ENCODE data around the gene TBX18.

Gene TBX18

DNA sequence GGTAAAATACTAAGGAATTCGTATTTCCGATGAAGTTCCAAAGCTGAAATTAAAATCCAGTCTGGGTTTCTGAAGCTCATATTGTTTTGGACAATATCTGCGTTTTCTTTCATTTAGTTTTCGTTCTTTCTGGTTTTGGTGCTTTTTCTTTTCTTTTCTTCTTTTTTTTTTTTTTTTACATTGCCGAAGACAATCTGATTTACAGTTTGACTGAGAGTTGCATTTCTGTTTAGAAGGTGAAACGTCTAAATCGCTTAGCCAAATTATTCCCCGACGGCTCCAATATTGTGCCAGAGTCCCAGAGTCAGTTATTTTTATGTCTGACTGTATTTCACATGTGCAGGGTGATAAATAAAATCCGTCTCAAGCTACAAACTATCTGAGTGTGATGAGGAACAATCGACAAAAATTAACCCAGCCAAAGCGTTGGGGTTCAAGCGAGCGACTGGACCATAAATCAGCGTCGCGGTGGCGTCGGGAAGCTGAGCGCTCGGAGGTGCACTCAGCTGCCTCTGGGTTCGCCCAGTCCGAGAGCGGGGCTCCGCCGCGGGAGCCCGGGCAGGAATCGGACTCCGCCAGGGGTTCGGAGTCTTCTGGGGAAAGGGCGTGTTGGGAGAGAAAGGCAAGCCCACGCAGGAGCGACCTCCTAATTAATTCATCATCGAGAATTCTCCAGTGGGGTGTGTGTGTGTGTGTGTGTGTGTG is 8.2 kb upstream of the TBX18 start:
- DNase-seq, result no peak

DNA sequence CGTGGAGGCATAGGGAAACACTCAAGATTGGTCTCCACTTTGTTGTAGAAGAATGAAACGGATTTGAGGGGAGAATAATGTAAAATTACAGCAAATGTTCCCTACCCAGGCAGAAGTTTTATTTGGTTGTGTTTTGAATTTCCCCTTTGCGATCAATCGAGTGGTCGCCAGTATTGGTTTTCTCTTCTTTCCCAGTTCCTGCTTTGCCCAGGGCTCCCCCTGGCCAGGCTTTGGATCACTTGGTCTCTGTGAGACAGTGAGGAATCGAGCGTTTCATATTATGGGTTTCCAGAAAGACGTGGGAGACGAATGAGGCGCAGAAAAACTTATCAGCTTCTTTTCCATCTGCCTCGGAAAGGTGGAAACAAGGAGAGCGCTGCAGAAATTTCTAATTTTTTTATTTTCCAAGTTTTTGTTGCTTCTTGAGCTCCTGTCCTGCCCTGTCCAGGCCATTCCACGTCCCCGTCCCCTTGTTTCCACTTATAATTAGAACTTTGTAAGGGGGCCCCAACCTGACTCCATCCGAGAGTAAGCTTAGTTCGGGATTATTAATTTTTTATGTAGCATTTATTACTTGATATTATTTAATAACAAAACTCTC is 7.5 kb upstream of the TBX18 start:
- no peak for DNase-seq

DNA sequence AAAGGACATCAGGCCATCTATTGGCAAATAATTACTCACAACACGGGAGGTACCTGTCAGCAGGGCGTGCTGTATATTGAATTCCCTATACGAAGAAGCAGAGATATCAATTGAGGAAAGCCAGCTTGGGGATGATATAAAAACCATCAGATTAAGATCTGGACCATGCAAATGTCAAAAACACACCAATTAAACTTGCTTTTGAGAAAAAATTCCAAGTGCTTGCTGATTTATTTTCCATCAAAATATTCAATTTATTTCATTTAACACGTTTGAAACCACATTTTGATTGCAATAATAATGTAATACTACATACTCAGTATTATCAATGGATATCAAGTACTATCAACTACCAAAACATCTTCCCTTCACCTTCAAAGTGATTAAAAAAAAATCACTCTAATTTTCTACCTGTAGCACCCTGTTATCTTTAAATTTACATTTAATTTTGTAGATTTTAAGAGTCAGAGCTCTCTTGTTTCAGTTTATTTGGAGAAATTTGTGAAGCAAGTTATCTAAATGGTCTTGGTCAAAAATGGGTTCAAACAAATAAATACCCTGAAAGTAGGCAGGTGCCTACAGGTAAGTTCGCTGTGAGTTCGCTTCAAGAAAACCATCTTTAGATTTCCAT is 6.8 kb upstream of the TBX18 start:
- no peak for DNase-seq

DNA sequence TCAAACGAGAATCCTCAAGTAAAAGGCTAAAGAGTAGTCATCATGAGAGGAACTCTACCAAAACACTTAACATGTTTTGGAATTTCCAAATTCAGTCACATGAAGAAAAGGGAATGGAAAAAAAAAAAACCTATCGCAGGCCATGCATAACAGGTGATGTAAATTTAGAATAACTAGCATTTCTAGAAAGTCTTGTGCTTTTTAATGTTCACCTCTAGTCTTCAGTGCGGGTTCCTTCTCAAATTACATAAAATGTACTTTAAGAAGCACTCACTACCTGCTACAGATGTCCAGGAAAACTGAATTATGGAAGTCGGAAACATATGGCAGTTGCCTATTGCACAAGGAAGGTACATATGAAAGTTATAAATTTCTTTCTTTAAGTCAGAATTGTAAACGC is 6.1 kb upstream of the TBX18 start:
- DNase-seq, result no peak

DNA sequence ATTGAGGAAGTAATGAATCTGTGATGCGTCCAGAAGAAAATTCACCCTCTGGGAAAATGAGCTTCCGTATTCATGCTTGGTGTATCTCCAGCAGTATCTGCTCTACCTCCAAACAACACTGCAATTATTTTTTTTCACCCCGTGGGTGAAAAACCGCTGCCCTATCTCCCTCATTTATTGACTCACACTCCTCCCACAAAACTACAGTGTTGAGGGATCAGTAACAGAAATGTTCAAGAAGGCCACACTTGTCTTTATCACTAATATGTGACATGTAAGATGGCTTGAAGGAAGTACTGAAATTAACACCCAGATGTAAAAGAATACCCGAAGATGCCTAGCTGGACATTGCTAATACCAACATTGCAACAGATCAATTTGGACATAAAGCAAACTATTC is 4.9 kb upstream of the TBX18 start:
- DNase-seq, result no peak

DNA sequence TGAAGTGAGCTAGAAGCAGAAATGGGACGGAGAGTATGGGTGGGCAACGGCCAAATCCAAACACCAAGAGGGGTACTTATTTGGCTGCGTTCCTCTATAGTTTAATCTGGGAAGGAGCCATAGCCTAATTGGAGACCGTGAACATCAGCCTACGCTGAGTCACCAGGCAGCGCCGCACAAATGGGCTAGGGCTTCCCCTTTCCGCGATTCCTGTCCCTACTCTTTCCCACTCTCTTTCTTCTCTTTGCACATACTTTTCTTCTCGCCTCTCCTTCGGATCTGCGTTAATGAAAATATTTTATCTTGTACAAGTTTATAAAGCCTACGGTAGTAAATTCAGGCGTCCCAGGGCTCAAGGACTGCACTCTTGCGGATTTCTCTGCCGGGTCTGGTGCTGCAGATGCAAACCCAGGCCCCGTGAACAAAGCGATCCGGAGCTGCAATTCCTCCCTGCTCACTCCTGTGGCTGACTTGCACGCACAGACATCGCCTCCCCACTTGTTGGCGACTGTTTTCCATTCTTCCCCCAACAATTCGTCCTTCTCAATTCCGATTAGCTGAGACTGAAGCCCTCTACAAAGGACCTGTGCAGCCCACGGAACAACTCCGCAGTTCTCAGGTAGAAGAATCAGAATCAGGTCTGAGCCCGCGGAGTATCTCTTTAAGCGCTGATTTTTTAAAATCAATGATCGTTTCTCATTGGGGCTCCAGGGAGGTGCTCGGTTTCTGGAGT is 4.2 kb upstream of the TBX18 start:
- DNase-seq, result no peak

DNA sequence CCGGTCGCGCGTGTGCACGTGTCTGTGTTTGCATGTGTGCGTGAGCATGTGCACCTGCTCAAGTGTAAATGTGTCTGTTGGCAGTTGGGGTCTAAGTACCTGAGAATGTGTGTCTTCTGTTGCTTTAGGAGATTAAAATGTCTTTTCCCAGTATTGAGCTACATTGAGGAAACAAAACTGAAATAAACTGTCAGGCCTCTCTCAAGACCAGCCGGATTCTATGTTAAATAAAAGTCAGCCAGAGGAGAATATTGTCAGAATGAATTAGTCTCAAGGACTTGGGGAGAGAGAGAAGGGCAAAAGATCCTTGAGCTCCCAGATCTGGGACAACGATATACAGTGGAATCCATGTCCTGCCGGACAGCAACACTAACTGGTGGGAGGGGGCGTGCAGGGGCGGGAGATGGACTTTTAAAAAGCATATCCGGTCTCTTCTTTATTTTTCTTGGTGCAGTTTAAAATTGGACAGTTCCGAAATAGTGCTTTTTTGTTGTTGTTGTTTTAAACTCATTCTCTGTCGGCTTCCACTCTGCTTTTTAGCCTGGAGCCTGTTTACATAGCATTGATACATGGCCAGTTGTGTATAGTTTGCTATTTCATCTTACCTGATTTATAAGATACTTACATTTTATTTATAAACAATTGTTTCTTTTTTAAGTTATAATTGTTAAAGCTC is 3.3 kb upstream of the TBX18 start:
- no peak for DNase-seq

DNA sequence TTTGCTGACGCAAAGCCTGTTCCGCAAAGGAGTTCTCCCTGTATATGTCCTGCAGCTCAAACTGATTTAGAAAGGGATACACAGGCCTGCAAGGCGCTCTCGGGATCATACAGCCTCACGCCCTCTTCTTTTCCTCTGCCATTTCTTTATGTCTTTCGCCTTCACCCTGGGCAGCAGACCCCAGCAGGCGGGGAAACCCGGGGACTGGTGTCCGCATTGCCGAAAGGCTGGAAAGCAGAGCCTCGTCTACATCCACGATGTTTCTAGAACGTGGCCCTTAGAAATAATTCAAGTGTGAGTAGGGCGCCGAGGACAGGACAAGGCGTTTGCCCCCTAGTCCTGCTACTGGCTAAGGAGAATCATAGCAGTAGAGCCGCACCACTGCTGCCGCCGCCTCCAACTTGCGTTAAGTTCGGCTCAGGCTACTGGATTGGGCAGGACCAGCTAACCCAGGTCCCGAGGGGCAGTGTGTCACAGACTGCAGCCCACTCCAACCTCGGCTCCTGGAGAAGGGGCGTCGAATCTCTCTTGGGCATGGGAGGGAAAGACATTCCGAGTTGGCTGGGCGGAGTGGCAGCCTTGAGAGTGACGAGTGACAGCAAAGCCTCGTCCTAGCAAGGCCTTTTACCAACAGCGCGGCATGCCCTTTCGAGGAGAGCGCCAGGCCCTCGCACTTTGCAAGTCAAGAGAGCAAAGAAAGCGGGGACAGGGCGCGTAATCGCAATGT is 2.6 kb upstream of the TBX18 start:
- no peak for DNase-seq

DNA sequence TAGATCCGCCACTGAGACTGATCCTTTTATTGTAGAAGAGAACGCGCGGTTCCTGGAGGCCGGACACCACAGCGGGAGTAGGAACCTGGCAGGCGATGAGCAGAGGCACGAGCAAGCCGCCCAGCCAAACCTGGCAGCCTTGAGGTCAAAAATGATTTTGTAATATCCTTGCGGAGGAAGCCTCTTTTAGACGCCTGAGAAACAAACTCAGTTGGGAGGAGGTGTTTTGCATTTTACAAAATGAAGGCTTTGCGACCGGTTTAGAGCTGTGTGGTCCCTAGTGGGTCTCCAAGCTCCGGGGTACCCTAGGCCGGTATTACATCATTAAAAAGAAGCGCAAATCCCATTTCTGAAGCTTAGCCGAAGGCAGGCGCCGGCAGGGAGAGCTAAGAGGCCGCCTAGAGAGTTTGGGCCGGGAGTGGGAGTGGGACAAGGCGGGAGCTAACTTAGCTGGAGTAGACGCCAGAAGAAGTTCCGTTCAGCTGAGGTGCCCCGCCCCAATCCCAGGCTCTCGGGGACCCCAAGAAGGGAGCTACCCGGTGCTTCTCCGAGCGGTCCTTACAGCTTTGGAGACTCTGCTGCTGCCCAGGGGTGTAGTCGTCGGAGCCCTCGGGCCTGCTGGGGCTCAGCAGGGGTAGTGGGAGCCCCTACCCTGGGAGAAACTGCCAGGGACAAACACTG is 1.9 kb upstream of the TBX18 start:
- no peak for DNase-seq

DNA sequence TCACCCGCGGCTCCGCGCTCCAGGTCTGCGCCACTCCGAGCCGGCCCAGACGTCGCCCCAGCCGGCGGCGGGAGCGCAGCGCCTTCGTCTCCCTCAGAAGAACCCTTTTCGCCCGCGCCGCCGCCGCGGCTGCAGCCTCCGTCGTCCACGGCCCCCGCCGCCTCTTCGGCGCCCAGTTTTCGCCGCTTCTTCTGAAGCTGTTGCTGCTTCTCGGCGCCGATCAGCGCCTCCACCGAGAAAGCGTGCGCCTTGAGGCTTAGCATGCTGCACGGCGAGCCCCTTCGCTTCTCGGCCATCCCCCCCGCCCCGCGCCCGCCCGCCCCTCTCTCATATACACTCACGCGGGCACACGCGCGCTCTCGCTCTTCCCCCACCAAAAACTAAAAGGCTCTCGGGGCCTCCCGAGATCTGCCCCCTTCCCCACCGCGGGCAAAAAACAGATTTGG is 489 bp downstream of the TBX18 start:
- no peak for DNase-seq

DNA sequence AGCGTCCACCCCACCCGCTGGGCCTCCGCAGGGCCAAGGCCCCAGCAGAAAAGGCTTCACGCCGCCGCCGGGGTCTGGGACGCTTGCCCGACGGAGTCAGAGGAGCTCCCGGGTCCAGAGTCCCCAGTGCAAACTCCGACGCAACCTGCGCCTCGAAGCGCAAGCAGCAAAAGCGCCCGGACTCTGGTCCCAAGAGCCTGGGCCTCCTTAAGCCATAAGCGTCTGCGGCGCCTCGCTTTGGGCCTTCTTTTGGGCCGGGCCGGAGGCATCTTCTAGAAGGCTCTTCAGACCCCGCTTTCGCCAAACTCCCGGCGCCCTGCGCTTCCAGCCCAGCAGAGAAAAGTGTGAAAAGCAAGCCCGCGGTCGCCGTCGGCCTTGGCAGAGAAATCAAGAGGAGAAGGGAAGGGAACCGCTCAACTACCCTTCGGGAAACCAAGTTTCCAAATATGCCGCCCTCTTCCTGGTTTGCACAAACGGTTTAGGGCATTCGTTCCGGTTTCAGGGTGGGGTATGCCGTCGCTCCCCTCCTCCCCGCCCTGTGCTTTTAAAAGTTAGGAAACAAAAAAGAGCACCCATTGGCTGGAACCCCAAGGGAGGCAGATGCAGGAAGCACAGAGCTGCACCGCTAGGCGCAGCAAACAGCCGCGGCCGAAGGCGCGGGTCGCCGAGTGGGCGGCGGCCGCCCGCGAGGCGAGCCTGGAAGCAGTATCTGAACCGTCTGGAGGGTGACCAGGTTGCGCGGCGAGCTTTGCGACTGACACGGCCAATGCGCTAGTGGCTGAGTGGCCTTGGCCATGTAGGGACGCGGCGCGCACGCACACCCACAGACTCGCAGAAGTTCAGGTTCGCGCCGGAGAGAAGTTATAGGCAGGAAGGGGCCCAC is 1.2 kb downstream of the TBX18 start:
- no peak for DNase-seq

DNA sequence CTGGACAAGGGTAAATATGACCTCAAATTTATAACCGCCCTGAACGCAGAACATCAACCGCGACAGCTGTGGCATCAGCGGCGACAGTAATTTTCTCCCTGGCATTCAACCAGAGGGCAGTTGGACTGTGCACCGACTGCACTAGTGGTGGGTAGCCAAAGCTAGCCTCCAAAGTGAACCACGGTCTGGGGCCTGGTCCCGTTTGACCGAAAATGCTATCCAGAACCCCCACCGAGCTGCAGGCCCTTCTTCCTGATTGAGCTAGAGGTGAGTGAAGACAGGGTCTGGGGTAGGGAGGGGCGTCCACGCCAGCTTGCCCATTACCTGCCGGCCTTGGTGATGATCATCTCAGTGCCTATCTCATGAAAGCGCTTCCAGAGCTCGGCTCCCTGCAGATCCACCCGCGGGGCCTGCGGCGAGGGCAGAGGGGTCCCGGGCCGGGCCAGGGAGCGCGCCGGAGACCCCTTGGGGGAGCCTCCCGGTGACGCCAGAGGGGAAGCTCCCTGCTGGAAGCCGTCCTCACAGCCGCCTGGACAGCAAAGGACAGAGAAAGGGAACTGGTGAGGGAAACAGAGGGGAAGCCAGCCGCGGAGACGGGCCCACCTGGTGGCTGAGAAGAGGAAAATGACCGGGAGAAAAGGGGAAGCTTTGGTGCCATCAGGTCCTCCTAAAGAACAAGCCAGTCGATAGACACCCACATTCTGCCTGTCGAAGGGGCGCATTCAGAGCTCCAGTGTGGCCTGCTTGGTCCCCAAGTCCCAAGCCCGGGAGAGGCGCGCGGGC is 2.0 kb downstream of the TBX18 start:
- DNase-seq, result no peak

DNA sequence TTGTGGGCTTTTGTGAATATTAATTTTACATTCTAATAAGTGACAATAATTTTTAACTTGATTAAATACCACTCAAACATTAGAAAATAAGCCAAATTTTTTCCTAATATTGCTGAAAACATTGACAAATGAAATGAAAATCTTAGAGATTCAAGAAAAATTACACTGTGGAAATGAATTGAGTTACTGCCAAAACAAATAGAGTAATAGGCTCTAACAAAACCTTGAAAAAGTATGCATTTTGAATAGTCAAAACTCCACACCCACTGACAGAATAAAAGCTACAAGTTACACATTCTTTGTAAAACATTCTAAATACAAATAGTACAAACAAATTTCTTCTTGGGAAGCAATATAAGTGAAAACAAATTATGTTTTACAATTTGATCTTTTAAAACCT is 5.9 kb downstream of the TBX18 start:
- DNase-seq, result no peak

DNA sequence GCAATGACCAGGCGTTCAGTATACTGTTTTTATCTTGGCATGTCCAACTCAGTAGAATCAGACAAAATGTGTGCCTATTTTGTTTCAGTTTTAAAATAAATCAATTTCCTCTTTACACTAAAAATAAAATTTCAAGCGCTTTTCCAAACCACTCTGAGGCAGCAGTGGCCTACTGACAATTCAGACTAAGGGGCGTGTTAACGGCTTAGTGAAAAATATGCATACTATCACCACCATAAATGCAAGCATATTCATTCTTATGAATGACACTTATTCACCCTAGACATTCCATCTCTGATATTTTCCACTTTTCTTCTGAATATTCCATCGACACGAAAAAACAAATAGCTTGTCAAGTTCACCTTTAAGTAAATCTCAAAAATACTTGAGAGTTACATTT is 7.5 kb downstream of the TBX18 start:
- no peak for DNase-seq

DNA sequence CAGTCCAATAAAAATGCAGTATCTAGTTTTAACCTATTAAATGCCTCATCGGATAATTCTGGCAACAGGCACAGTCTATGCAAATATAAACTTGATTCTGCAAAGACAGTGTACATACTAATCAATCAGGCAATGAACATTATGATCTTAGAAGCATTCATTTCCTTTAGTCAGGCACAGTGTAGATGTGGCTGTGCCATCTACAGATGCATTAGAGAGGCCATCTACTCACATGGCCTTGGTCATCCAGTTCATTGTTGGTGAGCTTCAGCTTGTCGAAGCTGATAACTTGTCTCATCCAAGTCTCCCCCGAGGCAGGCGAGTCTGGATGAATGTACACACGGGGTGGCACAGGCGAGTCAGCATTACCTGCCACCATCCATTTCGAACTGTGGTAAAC is 7.9 kb downstream of the TBX18 start:
- no peak for DNase-seq

DNA sequence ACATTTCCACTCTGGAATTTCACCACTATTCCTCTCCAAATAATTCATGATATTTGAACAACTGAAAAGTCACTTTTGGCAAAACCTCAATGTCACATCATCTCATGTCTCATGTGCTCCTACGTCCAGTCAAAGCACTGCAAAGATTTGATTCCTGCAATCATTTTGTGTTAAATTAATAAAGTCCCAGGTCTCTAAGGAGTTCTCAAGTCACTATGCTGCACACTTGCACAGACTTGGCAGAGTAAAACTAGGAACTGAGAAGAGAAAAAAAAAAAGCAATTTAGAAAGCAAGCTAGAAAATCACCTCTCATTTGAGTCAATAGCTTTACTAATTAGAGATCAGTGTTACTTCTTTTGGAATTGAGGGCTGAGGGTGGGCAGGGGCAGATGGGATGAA is 11.2 kb downstream of the TBX18 start:
- no peak for DNase-seq

DNA sequence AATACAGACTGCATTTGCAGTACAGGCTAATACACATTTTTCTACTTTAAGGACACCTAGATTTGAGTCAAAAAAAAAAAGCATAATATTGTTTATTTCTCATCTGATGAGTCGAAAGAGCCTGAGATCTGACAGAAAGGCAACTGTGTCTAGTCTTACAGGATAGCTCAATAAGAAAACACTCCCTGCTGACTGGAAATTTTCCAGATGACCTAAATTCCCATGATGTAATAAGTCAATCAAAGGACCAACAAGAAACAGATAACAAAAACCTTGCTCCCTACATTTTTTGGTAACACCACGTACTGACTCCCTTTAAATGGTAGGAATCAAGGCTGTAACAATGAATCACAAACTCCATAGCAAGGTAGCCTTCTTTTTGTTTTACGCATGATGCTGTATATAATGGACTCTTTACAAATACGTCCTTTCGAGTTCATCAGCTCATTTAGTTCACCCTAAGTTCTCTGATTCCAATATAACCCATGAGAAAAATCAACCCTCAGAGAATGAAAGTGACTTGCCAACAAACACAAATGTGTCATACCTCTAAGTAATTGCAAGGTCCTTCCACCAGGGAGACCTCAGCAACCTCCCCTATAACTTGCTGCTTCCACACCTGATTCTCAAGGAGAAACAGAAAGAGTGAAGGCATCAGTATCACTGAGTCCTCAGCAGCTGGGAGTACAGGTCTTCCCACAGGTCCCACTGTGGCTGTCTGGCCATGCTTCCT is 12.1 kb downstream of the TBX18 start:
- no peak for DNase-seq

DNA sequence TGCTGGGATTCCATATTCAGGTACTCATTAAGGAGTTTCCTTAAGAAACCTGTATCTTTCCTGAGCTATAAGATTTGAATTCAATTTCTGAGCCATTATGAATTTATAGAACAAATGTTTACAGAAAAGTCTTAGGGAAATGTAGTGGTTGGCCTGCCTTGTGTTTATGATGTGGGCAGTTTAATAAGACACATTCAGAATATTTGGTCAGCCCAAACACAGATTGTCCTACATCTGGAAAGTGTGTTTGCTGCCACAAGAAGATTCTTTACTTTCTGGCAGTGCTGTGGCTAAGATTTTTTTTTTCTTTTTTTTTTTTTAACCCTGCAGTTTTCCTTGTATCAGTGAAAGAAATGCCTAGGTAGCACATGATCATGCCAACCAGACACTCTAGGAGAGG is 15.2 kb downstream of the TBX18 start:
- DNase-seq, result no peak

DNA sequence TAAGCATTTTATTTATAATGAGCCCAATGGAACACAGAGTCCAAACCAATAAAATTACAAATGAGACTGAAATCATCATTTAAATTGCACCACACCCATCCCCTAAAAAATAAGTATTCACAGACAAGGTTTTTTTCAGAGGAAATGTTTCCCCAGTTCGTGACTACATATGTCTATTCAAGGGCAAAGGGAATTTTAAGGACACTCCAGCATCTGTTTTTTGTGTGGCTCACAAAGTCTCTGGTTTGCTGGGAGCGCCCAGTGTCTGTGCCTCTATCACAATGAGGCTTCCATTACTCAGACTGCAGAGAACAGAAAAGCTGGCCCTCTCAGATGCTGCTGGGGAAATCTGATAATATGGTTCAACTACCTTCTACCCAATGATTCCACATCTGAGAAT is 16.0 kb downstream of the TBX18 start:
- DNase-seq, result no peak
